ENCODE results near the gene HES6.

The HES6 gene

DNA sequence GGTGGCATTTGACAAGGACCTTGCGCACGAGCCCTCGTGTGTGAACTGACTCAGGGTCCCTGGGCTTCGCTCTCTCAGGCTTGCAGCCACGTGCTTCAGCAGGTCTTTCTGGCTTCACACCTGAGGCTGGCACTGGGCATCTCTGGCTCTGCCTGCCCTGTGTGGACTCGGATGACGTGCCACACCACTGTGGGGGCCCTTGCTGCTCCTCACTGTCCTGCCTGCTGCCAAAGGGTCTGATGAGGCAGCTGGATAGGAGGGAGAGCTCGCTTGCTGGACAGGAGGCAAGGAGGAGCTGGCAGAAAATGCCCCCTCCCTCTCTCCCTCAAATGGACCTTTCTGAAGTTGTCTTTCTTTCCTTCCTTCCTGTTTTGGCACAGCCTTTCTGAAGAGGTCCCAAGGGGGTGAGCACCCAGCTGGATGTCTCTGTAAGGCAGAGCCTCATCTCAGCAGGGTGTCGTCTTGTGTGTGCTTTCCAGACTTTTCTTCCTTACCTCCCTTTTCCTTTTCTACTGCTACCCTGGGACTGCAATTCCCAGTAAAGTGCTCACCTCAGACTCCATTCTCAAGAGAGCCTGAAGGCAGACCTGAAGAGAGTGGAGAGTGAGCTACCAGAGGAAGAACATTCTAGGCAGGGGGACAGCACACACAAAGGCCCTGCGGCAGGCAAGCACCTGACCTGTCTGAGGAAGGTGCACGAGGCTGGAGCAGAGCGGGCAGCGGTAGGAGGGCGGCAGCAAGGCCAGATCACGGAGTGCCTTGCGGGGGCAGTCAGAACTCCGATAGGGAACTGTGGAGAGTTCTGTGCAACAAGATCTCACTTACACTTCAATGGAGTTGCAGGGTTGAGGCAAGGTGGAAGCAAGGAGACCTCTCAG lies 43.3 kb upstream of the HES6 start:
- Histone ChIP-seq H3K4me1 (ENCODE audit: control insufficient read depth in 1 of 2, insufficient read depth in 1 of 2, low read depth in 1 of 2, low read length in 1 of 2) (peaks cover 25 to 31% of the 10 kb centered on the region in 2 experiments), H3K27me3 (no peaks in the 10 kb centered on the region), H3K36me3 (no peaks in the 10 kb centered on the region), H3K9me3 (no peaks in the 10 kb centered on the region), H3K27ac (no peak overlapping the region), H3K4me3 (ENCODE audit: low read depth in 1 of 2, low read length in 1 of 2) (no peak overlapping the region)
- TF ChIP-seq, protein P1, sequence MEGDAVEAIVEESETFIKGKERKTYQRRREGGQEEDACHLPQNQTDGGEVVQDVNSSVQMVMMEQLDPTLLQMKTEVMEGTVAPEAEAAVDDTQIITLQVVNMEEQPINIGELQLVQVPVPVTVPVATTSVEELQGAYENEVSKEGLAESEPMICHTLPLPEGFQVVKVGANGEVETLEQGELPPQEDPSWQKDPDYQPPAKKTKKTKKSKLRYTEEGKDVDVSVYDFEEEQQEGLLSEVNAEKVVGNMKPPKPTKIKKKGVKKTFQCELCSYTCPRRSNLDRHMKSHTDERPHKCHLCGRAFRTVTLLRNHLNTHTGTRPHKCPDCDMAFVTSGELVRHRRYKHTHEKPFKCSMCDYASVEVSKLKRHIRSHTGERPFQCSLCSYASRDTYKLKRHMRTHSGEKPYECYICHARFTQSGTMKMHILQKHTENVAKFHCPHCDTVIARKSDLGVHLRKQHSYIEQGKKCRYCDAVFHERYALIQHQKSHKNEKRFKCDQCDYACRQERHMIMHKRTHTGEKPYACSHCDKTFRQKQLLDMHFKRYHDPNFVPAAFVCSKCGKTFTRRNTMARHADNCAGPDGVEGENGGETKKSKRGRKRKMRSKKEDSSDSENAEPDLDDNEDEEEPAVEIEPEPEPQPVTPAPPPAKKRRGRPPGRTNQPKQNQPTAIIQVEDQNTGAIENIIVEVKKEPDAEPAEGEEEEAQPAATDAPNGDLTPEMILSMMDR (IDR thresholded peaks at IDR 0.05), result no peak

DNA sequence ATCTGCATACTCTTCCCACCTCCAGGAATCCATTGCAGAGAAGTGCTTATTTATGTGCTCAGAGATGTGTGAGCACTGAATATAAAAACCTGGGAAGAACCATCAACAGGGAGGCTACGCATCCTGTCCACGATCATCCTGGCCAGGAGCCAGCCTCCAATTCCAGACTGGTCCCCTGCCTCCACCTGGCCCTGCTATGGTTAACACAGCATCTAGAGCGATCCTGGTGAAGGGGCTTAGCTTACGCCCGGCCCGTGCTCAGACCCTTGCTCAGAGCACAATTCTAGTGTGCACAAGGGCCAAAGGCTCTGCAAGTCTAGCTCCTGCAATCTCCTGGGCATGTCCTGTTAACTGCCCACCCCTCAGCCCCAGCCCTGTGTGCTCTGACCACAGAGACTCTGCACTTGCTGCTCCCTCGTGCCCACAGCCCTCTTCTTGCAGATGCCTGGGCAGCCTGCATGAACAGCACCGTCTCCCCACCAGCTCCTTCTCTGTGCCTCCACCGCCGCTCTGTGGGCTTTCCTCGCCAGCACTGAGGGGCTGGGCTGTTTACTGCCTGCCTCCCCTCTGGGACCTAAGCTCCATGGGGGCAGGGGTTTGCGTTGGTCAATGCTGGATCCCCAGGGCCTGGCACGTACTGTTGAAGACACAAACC lies 42.1 kb upstream of the HES6 start:
- Histone ChIP-seq H3K36me3 (no peaks in the 10 kb centered on the region), H3K4me3 (ENCODE audit: low read depth in 1 of 2, low read length in 1 of 2) (no peak overlapping the region), H3K27me3 (no peaks in the 10 kb centered on the region), H3K27ac (no peak overlapping the region), H3K9me3 (no peaks in the 10 kb centered on the region), H3K4me1 (ENCODE audit: control insufficient read depth in 1 of 2, insufficient read depth in 1 of 2, low read depth in 1 of 2, low read length in 1 of 2) (peaks cover 14 to 19% of the 10 kb centered on the region in 2 experiments)
- TF ChIP-seq, protein P1 (IDR thresholded peaks at IDR 0.05), result no peak

DNA sequence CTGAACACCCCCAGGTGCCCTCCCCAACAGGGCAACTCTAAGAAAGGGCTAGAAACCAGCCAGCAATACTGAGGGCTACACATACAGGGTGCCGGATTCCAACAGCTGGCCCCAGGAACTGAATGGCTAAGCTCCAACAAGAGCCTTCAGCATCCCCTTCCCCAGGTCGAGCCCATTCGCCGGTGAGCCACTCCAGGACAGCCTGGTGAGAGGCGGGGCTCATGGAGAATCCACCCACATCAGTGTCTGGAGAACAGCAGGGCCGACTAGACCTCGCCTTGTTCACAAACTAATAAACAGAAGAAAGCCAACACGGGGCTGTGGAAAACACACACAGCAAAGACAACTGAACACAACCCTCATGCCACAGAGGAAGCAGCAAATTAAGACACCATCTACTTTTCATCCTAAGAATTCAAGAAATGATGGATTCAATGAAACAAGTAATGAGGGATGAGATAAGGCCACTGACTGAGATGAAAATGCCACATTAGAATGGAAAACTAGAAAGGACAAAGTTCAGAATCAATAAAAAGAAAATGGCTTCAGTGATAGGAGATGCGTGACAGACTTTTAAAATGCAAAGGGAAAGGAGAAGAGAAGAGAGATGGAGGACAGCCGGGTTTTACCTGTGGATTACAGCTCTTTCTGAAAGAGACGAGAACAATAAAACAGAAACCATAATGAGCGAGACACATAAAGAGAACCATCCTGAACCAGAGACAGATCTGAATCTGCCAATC lies 40.4 kb upstream of the HES6 start:
- Histone ChIP-seq H3K36me3 (peaks cover 8% of the 10 kb centered on the region), H3K4me3 (ENCODE audit: low read depth in 1 of 2, low read length in 1 of 2) (no peak overlapping the region), H3K4me1 (ENCODE audit: control insufficient read depth in 1 of 2, insufficient read depth in 1 of 2, low read depth in 1 of 2, low read length in 1 of 2) (peaks cover 14% of the 10 kb centered on the region in 2 experiments), H3K27me3 (no peaks in the 10 kb centered on the region), H3K27ac (no peak overlapping the region), H3K9me3 (no peaks in the 10 kb centered on the region)
- TF ChIP-seq, protein P1 (IDR thresholded peaks at IDR 0.05), result no peak

DNA sequence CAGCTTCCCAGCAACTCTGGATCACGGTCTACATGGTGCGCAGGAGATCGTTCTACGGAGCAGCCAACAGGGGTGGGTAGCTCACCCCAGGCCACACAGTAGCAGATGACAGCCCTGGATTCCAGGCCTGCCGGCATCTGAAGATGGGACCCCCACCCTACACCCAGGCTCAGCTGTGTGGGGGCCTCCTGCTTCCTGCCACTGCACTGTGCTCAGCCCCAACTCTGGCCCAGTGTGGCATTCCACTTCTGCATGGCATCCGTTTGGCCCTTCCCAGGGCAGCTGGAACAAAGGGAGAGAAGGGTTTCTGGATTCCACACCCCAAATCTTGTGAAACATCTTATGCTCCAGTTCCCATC lies 39.5 kb upstream of the HES6 start:
- Histone ChIP-seq H3K4me3 (ENCODE audit: low read depth in 1 of 2, low read length in 1 of 2) (no peak overlapping the region), H3K27me3 (no peaks in the 10 kb centered on the region), H3K9me3 (no peaks in the 10 kb centered on the region), H3K4me1 (ENCODE audit: control insufficient read depth in 1 of 2, insufficient read depth in 1 of 2, low read depth in 1 of 2, low read length in 1 of 2) (peaks cover 15 to 18% of the 10 kb centered on the region in 2 experiments), H3K27ac (no peak overlapping the region), H3K36me3 (peaks cover 8% of the 10 kb centered on the region)
- TF ChIP-seq, protein P1 (IDR thresholded peaks at IDR 0.05), result no peak

DNA sequence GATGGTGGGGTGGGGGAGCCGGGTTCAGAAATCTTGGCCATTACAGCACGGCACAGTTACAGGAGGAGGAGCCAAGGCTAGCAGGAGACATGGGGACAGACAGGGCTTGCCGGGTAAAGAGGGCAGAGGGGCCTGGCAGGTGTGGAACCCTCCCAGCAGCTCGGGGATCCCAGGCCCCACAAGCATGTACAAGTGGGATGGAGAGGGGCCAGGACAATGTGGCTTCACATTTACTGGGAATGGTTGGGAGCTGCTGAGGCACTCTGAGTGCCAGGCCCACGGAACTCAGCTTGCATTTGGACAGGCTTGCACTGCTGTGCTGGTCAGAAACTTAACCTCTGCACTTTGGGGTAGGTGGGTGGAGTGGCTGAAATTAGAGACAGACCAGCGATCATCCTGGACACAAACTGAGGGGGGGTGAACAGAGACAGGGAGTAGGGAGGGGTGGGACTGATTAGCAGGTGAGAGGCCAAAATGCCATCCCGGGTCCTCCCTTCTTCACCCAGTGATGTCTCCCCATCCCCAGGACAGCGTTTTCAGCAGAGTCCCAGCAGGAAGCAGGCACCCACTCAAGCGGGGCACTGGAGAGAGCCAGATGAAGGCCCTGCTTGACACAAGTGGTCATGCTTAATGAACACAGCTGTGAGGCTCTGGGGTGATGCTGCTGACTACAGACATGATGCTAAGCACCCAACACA lies 38.9 kb upstream of the HES6 start:
- no peak overlapping the region for H3K27ac ChIP-seq
- peaks cover 20% of the 10 kb centered on the region in 2 experiments for H3K4me1 ChIP-seq (ENCODE audit: control insufficient read depth in 1 of 2, insufficient read depth in 1 of 2, low read depth in 1 of 2, low read length in 1 of 2)
- no peaks in the 10 kb centered on the region for H3K27me3 ChIP-seq
- TF ChIP-seq, protein P1 (IDR thresholded peaks at IDR 0.05), result no peak
- peaks cover 8% of the 10 kb centered on the region for H3K36me3 ChIP-seq
- no peak overlapping the region for H3K4me3 ChIP-seq (ENCODE audit: low read depth in 1 of 2, low read length in 1 of 2)
- H3K9me3 ChIP-seq, result no peaks in the 10 kb centered on the region
